Muscle layer of colon (tissue), 2 donors: ENCODE results near the gene LOX.

ENCODE experiments used
- H3K27ac ChIP-seq: one replicate; pipeline ENCODE4 v1.7.0; 2013; ENCODE audit warnings: low read depth, mild to moderate bottlenecking, low read length, moderate library complexity
- H3K27me3 ChIP-seq, 2 donors: one replicate each; pipeline ENCODE4 v1.7.0; 2013; ENCODE audit warnings: low read length in 2 of 2, mild to moderate bottlenecking in 2 of 2; ENCODE audit not compliant: insufficient read depth in 2 of 2, control insufficient read depth in 1 of 2
- H3K36me3 ChIP-seq: one replicate; pipeline ENCODE4 v1.7.0; 2013; ENCODE audit warnings: mild to moderate bottlenecking, low read length; ENCODE audit not compliant: insufficient read depth
- H3K4me1 ChIP-seq: one replicate; pipeline ENCODE4 v1.7.0; 2013; ENCODE audit warnings: mild to moderate bottlenecking, low read length; ENCODE audit not compliant: insufficient read depth
- H3K4me3 ChIP-seq, 2 donors: one replicate each; pipeline ENCODE4 v1.7.0; 2013; ENCODE audit warnings: low read length in 2 of 2, low read depth in 1 of 2, mild to moderate bottlenecking in 1 of 2, moderate library complexity in 1 of 2
- H3K9ac ChIP-seq: one replicate; pipeline ENCODE4 v1.7.0; 2013; ENCODE audit warnings: low read length
- H3K9me3 ChIP-seq: one replicate; pipeline ENCODE4 v1.7.0; 2013; ENCODE audit warnings: mild to moderate bottlenecking, low read length
- donor health status: abdominal sarcoma.
- donor health status: Adenocarcinoma of cecum.

LOX gene, protein sequence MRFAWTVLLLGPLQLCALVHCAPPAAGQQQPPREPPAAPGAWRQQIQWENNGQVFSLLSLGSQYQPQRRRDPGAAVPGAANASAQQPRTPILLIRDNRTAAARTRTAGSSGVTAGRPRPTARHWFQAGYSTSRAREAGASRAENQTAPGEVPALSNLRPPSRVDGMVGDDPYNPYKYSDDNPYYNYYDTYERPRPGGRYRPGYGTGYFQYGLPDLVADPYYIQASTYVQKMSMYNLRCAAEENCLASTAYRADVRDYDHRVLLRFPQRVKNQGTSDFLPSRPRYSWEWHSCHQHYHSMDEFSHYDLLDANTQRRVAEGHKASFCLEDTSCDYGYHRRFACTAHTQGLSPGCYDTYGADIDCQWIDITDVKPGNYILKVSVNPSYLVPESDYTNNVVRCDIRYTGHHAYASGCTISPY

DNA sequence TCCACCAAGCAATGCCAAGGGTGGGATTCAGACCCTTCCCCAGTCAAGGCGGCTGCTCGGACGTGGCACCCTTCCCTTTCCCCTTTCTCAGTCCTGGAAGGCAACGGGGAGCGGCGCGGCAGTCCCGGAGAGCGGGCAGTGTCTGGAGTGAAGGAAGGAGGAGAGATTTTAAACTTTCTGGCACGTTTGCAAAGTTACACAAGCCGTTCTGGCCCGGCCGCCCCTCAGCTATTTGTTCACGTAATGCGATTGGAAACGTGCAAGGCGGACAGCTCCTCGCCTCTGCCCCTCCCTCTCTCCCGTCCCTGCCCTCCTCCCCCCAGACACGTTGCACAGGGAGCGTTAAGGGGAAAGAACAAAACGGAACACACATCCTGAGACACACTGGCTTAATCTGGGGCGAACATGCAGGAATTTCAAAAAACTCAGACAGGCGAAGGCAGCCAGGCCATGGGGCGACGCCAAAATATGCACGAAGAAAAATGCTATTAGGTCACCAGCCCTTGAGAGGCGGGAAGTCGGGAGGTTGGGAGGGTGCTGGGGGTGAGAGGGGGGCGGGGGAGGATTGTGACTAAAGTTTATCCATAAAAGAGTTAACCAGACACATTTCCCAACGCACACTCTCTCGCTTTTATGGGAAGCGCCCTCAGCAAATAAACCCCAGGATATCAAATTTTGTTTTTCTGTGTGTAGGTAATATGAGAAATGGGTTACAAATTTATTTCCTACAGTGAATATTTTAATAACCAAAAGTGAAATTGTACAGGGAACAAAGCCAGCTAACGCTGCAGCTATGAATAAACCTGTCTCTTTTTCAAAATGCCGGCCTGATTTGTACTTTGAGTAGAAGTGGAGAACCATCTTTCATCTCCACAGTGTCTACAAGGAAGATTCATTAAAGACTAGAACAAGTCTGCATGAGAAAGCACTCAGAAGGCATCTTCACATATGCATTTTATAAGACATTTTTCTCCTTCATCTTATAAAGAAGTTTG is at the start of gene LOX:
TSS of gene LOX (minus strand) at position 144 of the 995 bp plus-strand sequence. CDS start 274 bp downstream, outside the sequence.
- no peaks in the 10 kb centered on the region for H3K27me3 ChIP-seq
- peak within 1 kb of the TSS; percentile 66 for H3K27ac ChIP-seq
- H3K36me3 ChIP-seq = no peaks in the 10 kb centered on the region
- peaks cover 4% of the 10 kb centered on the region for H3K4me1 ChIP-seq
- peak within 1 kb of the TSS; percentile 23 for H3K9ac ChIP-seq
- peak within 1 kb of the TSS; percentile 73 to 83 for H3K4me3 ChIP-seq
- H3K9me3 ChIP-seq = no peaks in the 10 kb centered on the region

DNA sequence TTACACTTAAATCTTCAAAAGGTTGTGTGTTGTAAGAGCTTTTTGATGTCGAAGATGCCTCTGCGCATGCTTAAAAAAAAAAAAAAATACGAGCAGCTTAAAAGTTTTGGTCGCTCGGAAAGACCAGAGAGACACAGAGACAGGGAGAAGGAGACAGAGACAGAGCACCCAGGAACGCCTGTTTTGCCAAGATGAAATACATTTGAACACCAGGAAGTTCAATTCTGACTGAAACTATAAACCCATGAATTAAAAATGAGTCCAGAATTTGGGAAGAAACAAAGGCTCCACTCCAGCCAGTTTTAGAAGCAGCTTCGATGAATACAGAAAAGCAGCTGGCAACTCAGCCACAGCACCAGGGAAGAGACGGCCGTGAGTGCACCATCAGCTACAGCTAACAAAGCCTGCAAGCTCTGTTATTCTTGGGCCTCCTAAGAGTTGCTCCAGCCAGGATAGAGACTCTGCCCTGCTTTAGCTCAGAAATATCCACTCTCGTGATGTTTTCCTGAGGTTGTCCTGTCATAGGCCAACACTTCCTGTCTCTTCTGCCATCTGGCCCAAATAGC is 48.8 kb upstream of the LOX start:
- H3K9ac ChIP-seq = no peak overlapping the region
- peak overlapping the region; percentile 21 for H3K27ac ChIP-seq
- peaks cover 44% of the 10 kb centered on the region for H3K4me1 ChIP-seq
- H3K36me3 ChIP-seq = no peaks in the 10 kb centered on the region
- no peaks in the 10 kb centered on the region for H3K9me3 ChIP-seq
- peak overlapping the region in 1 of 2 donors; percentile 19 for H3K4me3 ChIP-seq
- H3K27me3 ChIP-seq = no peaks in the 10 kb centered on the region

DNA sequence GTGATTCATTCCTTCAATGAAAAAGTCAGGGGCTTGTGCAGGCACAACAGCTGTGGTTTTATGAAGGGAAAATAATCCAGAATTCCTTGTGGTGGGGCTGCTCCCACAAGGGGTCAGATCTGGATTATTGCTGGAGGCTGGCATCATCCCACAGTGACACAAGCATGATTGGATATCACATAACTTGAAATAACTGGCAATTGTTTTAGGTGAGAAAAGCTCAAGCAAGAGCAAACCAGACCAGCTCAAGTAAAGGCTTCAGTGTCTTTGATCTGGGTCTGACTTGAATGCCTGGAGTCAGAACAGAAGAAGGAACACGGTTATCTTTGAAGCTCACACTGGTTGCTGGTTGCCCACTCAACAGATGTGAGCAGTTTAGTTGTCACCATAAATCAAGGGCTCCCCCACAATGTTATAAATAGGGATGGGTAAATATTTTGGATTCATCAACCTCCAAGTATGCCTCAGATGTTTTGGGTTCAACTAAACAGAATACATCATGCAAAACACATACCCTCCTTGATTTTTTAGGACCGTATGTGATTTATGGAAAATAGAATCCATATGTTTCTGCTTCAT is 48.2 kb upstream of the LOX start:
- Histone ChIP-seq H3K9ac (no peak overlapping the region), H3K4me3 (no peak overlapping the region), H3K4me1 (peaks cover 44% of the 10 kb centered on the region), H3K36me3 (no peaks in the 10 kb centered on the region), H3K9me3 (no peaks in the 10 kb centered on the region), H3K27ac (peak overlapping the region; percentile 46), H3K27me3 (no peaks in the 10 kb centered on the region)

DNA sequence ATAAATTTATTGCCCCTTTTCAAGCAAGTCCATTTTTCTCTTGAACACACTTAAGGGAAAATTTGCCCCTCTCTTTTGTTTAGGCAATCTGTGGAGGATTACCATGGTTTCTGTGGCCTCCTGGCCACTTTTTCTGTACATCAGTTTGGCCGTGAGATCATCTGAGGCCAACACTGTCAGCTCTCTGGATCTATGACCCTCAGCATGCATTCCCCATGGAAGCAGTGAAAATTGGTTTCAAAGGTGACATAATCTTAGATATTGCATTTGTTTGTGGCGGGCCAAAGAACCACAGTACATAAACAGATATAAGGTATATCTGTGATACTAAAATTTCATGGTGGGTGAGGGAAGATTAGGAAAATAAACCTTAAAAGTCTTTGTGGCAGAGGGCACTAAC is 46.7 kb upstream of the LOX start:
- Histone ChIP-seq H3K4me3 (no peak overlapping the region), H3K36me3 (no peaks in the 10 kb centered on the region), H3K9me3 (no peaks in the 10 kb centered on the region), H3K4me1 (peaks cover 44% of the 10 kb centered on the region), H3K9ac (no peak overlapping the region), H3K27me3 (no peaks in the 10 kb centered on the region), H3K27ac (no peak overlapping the region)

DNA sequence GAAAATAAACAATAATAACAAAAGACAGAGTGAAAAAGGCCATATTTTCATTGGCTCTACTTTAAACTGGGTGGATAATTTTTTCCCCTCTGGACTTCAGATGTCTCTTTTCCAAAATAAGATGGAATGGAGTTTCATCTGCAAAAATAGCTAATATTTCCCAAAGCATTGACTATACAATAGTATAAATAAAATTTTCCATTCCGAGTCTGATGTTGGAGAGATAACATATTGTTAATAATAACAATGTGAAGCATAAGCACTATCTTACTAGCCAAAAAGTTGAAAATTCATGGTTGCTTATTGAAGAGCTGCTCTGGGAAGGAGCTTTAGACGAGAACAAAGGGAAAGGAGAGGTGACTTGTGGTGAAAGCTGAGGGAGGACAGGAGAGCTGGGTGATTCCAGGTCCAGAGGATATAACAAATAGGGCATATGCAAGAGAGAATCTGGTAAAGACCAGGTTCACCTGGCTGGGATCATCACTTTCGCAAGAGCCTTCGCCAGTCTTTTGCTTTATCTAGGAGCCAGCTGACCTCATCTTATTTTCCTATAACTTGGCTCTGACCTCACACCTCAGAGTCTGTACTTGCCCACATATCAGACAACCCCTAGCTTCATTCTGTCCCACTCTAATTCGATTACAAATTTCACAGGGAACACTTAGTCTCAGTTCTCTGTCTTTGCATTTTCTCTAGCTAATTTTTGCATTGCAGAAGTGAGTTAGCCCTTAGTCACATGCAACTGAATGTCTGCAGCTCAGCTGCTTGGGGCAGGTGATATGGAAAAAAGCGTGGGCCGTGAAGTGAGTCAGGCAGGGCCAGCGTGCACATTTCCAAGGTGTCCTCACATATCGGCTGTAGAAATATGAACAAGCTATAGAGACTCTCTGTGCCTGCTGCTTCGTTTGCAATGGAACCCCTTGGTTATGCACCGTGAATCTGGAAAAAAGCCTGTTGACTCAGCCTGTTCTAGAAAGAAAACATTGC is 43.7 kb upstream of the LOX start:
- H3K9me3 ChIP-seq = no peaks in the 10 kb centered on the region
- no peak overlapping the region for H3K9ac ChIP-seq
- H3K27ac ChIP-seq = no peak overlapping the region
- no peak overlapping the region for H3K4me3 ChIP-seq
- H3K36me3 ChIP-seq = no peaks in the 10 kb centered on the region
- peaks cover 25% of the 10 kb centered on the region for H3K4me1 ChIP-seq
- no peaks in the 10 kb centered on the region for H3K27me3 ChIP-seq

DNA sequence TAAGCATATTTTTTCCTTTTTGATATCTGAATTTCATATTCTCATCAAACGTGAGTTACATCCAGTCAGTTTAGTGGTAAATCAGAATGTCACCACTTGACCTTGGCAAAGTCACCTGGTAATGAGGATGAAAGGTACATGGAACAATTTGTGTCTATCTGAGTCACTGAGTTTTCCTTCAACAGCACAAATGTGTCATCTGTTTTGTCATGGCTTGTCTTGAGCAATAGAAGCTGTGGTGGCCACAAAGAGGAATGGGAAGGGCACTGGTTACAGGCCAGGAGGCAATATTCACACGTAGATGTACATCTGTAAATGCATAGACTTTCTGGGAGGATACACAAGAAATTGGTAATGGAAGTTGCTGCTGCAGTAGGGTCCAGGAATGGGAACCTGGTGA is 42.9 kb upstream of the LOX start:
- no peaks in the 10 kb centered on the region for H3K9me3 ChIP-seq
- no peaks in the 10 kb centered on the region for H3K27me3 ChIP-seq
- no peak overlapping the region for H3K9ac ChIP-seq
- no peaks in the 10 kb centered on the region for H3K36me3 ChIP-seq
- no peak overlapping the region for H3K27ac ChIP-seq
- H3K4me3 ChIP-seq = no peak overlapping the region
- peaks cover 17% of the 10 kb centered on the region for H3K4me1 ChIP-seq

DNA sequence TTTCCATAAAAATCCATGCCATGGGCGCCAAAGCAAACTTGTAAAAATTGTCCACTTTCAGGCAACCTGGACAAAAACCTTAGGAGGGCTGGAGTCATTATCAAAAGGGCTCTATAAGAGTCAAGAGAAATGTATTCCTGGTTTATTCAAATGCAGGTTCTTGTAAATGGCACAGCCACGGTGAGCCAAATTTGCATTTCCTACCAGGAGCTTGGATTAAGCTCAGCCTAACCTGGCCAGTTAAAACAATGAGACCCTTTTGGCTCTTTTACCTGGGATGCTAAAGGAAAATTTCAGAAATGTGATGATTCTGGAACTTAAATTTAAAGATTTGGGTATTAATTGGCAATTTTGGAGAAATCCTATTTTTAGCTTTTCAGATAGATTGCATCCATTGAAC is 42.4 kb upstream of the LOX start:
- Histone ChIP-seq H3K36me3 (no peaks in the 10 kb centered on the region), H3K9me3 (no peaks in the 10 kb centered on the region), H3K27ac (no peak overlapping the region), H3K9ac (no peak overlapping the region), H3K4me3 (no peak overlapping the region), H3K27me3 (no peaks in the 10 kb centered on the region), H3K4me1 (peaks cover 12% of the 10 kb centered on the region)

DNA sequence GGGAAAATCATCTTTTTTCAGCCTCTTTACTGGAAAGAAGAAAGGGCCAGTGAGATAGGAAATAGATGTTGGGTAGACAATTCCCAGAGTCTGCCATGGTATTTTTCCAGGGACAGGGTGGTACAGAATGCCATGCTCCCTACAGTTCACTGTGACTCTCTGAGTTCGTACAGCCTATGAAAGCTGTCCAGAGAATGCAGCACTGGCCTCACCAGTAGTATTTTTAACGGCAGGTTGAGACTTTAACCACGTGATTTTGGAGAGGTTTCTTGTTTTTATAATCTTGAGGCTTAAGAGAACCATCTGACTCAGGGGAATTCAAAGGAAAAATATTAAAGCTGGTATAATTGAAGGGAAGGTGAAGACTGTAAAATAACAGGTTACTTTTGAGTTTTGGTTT is 41.1 kb upstream of the LOX start:
- H3K4me3 ChIP-seq = no peak overlapping the region
- no peak overlapping the region for H3K9ac ChIP-seq
- no peaks in the 10 kb centered on the region for H3K4me1 ChIP-seq
- H3K36me3 ChIP-seq = no peaks in the 10 kb centered on the region
- no peaks in the 10 kb centered on the region for H3K27me3 ChIP-seq
- no peaks in the 10 kb centered on the region for H3K9me3 ChIP-seq
- H3K27ac ChIP-seq = no peak overlapping the region

DNA sequence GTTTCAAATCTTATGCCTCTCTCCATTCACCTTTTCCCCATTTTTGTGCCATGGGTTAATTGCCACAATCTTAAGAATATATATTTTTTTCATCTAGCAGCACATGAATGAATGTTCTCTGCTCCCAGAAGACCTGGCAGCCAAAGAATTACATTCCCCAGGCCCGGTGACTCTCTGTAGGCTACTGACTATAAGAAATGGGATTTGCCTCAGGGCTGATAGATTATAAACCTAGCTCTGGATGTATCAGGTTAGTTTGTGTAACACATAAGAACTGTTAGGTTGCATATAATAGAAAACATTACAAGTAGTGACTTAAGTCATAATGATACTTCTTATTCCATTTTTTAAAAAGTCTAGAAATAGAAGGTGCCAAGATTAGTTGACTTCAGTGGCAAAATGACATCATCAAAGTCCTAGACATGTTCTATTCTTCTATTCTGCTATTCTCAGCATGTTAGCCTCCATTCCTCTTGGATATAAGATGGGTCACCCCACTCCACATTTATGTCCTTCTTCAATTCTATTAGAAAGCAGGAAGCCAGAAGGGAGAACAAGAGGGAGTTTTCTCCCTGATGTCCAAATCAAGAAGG is 40.4 kb upstream of the LOX start:
- H3K9me3 ChIP-seq = no peaks in the 10 kb centered on the region

DNA sequence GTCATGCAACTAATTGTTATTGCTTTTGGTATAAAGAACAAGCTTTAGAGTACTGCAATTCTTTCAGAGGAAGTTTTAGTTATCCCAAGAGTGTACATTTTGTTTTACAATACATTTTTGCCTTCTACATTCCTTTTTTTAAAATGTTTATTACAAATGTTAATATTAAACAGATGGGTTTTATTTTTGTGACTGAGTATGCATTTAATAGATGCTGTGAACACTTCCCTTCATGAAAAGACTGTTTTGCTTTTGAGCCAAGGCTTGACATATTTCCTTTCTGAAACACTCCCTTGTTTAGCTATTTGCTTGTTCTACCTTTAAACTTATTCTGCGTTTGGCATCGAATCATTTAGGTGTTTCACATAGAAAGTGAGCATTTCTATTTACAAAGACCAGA is 36.4 kb upstream of the LOX start:
- Histone ChIP-seq H3K4me1 (no peaks in the 10 kb centered on the region), H3K27ac (no peak overlapping the region), H3K36me3 (no peaks in the 10 kb centered on the region), H3K9ac (no peak overlapping the region), H3K27me3 (no peaks in the 10 kb centered on the region), H3K4me3 (no peak overlapping the region), H3K9me3 (no peaks in the 10 kb centered on the region)

More for the DNA sequence above, 40.4 kb upstream of the LOX start:
- Histone ChIP-seq H3K4me3 (no peak overlapping the region), H3K9ac (no peak overlapping the region), H3K27ac (no peak overlapping the region), H3K4me1 (no peaks in the 10 kb centered on the region), H3K27me3 (no peaks in the 10 kb centered on the region), H3K36me3 (no peaks in the 10 kb centered on the region)
